Activated CD4-positive, CD25-positive, alpha-beta regulatory T cell treated with anti-CD3 and anti-CD28 coated beads, Interleukin-2, amount 50 U/mL, for 24 hours (primary cell): ENCODE data around the gene IL18R1.

Experiments
- ATAC-seq, 2 donors: fragments of 150-1000 bp; cut with Tn5 transposase; one replicate each; pipeline ENCODE4 v1.10.0; 2021; ENCODE audit warnings: mild to moderate bottlenecking in 1 of 2, moderate library complexity in 1 of 2

IL18R1 gene

DNA sequence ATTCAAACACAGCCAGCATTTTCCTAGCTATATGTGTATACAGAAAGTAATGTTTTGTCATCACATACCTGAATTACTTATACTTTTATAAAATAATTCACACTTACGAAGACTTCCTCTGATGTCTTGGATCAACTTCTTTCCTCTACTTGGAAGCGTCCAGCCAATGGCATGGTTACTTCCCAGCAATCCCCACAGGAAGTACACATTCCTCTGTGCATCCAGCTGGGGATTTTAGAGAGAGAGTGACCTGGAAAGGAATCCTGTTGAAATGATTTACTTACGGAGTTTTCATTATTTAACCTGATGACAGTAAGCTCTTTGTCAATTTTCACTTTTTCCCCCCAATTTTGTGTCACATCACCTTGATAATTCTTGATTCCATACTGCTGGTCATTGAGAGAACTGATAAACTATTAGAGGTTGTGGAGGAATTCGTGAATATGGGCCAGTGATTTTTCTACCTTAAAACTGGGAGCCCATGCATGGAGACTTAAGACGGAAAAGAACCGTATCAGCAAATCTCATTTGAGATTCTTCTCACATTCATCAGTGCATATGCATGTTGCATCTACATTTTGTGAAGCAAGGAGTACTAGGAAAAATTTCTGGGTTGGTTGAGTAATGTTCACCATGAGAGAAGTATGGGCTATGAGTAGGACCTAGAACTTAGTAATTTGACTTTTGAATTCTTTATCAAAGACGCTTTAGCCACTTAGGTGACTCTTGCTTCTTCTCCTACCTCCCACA, 9.0 kb upstream of the IL18R1 start:
- no peak for ATAC-seq

DNA sequence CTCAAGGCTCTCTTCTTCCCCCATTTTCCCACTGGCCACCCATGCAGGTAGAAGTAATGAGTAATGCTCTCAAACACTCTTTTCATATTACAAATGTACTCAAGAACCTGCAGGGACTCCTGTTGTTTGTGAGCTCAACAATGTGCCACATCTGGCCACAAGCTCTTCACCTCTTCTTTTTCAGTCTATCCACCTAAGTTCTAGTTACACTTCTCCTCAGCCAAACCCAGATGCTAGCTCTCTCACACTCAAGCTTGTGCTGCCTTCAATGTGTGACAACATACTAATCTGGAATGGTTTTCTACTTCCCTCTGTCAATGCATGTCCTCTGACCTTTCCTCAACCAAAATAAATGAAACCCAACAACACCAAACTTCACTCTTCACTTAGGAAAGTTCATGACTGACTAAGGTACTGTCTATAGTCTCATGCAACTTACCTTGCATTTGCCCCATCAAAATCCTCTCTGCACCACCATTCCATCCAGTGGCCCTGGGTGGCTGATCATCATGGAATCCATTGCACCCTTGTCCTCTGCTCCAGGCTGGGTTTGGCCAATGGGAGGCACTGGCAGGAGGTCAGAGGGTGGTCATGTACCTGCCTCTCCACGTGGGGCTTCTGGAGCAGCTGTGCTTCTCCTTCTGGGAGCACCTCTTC, 5.3 kb upstream of the IL18R1 start:
- ATAC-seq, result no peak

DNA sequence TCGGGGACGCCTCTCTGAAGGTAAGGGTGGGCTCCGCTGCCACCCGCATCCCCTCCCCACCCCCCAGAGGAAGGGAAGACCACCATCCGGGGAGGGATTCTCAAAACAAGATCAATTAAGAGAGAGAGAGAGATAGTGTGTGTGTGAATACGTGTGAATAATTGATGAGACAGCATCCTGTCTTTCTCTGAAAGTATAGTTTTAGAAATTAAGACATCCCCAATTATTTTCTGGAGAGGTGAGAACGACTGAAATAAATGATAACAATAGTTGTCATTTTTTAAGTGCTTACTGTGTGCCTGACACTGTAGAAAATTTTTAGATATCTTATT, 751 bp downstream of the IL18R1 start:
- ATAC-seq, result peak; percentile 20 to 23

DNA sequence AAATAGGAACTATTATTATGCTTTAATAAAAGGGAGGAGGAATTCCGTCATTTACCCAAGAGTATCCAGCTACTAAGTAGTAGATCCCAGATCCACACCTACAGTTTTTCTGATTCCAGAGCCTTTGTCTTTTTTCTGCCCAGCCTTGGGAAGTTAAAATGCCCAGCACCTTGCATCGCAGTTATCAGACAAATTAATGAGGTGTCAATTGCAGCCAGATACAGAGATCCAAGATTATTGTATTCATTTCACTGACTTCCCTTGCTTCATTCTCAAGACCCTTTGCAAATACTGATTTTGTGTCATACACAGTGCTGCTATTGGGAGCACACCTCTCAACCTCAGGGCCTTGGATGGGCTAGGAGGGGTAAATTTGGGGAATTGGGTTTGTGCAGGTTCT, 1.1 kb downstream of the IL18R1 start:
- no peak for ATAC-seq

DNA sequence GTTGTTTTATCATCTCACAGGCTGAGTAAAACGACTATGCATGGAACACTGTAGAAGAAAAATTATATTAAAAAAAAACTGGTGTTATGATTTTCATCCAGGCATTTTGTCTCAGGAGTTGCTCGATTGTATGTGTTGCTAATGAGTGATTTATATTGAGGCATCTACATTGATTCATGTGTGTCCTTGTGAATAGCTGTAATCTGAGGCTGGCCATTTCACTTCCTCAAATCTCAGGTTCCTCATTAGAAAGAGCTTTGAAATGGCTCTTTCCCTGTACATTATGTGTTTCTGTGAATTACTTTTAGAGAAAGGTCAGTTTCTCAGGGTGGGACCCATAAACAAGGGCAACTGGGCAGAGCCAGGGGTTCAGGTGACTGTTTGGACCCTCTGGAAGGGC, 2.3 kb downstream of the IL18R1 start:
- ATAC-seq, result no peak

DNA sequence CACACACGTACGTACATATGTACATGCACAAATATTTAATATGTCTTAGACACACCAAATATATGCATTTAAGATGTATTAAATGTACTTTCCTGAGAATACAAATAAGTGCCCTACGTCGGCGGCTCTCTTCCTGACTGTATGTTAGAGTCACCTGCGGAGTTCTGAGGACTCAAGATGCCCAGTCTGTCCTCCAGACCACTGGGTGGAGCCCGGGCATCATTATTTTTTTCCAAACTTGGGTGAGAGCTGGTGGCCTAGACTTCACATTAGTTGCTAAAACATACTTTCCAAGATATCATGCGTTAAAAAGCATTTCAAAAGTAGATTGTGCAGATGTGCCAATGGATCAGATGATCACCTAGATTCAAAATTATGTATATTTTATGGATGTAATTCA, 2.9 kb downstream of the IL18R1 start:
- ATAC-seq, result no peak

DNA sequence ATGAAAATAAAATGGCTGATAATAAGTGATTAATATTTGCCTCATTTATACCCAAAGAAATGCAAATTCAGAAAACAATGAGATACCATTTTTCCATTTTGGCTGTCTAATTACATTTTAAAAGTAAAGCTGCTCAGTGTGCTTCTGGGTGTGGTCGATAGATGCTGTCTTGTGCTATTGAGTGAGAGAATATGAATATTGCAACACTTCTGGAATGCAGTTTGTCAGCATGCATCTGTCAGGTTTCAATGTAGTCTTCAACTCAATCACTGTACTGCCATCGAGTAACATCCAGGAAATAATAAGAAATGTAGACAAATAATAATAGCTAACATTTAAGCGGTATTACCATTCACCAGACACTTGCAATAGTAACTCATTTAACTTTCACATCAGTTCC, 3.9 kb downstream of the IL18R1 start:
- no peak for ATAC-seq

DNA sequence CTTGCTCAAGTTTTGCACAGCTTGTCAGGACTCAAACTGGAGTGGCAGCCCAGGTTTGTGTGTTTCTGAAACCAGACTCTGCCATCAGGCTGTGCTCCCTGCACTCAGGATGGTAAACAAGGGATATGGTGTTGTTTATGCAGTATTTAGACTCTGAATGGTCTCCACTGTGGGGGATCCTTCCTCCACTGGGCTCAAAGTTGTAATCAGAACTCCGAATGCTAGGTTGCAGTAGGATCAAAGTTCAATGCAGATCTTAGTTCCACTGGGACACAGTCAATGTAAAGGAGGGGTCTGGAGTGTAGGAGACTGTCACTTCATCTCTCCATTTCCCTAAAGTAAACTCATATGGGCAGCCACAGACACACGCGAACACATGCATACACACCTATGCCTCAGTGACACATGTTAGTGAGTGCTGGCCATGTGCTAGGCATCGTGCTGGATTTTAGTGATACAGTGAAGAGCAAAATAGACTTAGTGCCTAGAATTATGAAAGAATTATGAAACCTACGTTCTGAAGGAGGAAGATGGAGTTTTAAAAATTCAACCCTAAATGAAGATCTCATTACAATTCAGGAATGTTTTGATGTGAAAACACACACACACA, 6.1 kb downstream of the IL18R1 start:
- no peak for ATAC-seq

DNA sequence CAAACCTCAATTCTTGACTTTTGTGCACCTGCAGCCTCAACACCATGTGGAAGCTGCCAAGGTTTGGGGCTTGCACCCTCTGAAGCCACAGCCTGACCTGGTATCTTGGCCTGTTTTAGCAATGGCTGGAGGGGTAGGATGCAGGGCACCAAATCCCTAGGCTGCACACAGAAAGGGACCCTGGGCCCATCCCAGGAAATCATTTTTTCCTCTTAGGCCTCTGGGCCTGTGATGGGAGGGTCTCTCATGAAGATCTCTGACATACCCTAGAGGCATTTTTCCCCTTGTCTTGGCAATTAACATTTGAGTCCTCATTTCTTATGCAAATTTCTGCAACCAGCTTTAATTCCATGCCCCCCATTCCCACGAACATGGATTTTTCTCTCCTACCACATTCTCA, 10.2 kb downstream of the IL18R1 start:
- ATAC-seq, result no peak

DNA sequence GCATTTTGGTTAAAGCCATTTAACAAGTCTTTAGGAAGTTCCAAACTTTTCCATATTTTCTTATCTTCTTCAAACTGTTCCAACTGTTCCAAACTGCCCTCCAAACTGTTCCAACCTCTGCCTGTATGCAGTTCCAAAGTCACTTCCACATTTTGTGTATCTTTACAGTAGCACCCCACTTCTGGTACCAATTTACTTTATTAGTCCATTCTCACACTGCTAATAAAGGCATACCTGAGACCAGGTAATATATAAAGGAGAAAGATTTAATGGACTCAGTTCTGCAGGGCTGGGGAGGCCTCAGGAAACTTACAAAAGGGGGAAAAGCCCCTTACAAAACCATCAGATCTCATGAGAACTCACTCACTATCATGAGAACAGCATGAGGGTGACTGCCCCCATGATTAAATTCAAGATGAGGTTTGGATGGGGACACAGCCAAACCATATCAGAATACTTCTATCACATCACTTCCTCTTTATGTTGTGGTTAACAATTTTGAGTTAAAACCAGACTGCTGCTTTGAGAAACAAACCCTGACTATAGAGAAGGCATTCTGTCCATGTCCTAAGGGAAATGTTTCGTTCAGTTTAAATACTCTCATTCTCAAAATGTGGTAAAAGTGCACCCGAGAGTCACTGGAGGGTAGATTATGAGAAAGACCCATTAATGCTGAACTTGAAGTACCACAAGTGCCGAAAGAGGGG, 11.0 kb downstream of the IL18R1 start:
- ATAC-seq, result peak; percentile 31 to 51

DNA sequence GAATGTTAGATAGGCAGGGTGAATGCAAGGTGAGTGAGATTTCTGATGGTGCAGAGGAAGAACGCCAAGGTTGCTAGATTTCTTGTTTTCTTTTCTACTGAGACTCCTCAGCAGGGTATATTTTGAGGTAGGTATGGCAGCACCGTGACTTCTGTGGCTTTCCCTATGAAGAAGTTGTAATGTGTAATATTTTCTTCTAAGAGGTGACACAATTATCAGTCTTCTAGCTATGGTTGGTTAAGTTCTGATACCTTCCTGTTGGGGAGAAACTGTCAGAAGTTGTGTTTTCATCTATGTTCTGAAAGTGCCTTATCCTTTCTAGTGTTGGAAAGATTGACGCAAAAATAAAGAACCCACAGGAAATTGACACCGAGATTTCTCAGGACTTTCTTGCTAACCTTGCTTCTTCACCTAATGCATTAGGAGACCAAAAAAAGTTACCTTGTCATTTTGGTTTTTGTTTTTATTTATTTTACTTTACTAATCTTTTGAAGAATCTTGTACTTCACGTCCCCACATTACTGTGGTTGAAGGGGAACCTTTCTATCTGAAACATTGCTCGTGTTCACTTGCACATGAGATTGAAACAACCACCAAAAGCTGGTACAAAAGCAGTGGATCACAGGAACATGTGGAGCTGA, 11.9 kb downstream of the IL18R1 start:
- peak; percentile 90 to 91 for ATAC-seq

DNA sequence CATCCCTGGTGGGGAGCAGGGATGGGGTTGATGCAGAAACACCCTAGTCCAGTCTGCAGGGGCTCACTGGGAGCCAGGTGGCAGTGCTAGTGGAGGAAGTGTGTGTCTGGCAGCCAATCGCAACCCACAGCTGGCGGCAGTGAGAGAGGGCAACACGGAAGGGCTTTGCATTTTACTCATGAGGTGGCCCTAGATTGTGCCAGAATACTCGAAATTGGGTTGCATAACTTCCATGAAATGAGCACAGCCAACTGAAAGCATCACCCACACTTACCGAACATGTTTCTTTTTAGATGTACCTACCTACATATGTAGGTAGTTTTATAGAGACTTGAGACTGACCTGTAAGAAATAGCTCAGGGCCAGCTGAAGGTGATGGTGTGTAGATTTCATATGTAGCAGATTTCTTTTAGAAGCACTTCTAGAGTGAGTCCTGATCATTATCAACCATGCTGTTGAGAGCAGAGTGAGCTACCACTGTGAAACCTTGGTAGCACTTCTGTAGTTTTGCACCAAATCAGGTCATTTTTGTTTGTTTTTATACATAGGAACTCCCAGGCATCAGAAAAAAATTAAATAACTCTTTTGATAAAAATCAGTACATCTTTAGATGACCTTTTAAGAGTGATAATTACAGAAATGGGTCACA, 13.0 kb downstream of the IL18R1 start:
- ATAC-seq, result peak in 1 of 2 donors; percentile 2

DNA sequence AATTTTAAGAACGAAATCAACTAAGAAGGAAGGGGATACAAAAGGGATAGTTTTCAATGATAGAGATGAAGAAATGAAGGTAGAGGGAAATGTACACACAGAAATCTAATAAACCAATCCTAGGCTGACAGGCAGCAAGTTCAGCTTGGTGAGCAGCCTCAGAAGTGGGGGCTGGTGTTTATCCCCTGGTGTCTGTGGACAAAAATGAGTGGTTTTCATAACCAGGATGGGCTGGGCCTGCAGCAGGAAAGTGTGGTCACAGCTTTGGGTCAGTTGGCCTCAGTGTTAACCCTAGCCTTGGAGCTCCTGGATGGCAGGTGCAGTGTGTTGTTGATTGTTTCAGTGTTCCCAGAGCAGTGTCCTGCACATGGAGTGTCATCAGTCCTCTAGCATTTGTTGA, 14.3 kb downstream of the IL18R1 start:
- no peak for ATAC-seq

DNA sequence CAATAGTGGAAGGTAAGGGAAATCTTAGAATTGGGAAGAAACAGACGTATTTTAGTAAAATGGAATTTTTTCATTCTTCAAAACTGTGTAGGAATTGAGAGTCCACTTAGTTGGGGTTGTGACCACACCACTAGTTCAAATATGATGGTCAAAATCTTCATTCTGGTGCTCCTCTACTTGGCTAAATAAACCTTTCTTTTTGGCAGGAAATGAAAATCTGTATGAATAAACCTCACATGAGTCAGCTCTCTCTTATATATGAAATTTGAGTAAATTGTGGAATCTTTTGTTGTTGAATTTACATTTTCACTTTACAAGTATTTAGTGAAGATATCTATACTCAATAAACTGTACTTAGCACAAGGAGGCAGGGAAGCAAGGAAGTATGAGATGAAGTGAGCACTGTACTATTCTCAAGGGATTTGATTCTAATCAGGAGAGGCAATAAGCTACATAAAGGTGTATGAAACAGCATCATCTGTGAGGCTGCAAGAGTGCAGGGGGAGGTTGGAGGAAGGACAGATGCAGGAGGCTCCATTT, 20.5 kb downstream of the IL18R1 start:
- no peak for ATAC-seq

DNA sequence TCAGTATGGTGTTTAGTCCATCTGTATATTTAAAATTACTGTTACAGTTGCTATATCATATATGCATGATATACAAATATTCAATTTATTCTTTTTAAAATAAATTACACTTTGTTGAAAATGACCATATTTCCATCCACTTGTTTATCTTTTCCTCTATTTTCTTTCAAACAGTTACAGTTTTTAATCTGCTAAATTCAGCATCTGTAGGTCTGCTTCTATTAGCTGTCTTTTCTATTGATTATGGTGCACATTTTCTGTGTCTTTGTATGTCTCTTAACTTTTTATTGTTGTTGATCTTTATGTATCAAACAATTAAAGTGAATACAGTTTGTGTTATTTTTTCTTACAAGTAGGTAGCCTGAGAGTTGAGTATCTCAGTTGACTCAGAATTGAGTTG, 28.1 kb downstream of the IL18R1 start:
- no peak for ATAC-seq

DNA sequence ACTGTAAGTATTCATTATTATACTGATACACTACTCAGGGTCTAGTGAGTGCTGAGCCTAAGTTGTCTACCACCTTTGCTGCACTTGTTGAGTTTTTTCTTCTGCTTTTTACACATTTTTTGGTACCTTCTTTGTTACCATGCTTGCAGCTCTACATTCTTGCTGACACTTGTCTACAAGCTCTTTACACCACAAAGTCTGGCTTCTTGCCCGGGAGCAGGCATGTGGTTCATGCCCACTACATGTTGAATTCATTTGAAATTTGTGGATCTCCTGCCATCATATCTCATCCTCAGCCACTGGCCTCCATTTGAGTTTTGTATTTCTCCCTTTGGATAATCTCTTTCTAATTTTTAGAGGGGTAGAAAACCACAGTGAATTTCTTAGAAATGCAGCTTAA, 29.9 kb downstream of the IL18R1 start:
- no peak for ATAC-seq

DNA sequence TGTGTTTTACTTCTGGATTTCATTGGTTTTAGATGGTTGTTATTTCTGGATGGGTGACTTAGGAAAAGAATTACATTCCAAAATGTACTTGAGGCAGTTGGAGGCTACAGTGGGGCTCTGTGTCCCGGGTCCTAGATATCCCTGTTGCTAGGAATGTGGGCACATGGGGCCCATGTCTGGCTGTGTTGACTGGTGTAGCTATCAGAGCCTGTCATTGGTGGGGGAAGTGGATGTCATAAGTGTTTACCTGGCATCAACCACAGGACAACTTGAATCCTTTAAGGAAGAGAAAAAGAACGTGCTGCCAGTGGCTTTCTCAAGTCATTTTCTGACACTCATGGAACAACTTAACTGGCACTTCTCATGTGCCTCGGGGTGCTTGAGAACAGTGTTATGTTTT, 30.4 kb downstream of the IL18R1 start:
- no peak for ATAC-seq

DNA sequence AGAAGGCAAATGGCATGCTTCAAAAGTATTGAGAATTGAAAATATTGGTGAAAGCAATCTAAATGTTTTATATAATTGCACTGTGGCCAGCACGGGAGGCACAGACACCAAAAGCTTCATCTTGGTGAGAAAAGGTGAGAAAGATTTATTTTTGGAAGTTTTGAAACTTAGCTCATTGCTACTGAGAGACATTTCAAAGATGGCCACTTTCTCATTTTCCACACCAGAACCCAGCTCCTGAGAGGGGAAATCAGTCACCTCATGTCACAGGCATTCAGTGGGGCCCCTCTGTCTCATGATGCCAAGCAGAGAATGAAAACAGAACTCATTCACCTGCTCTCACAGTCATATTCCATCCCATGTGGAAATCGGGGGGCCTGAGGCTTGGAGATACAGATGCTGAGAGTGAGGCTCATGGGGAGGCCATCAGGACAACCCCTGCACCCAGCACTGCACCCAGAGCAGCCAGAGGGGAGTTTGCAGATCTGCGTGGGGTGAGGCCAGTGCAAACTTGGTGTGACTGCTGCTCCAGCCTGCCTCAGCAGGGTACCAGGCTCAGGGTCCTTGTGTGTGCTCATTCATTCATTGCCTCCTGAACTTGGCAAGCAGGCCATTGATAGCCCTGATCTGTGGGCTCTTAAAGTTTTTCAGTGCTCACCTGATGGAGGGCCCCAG, 31.4 kb downstream of the IL18R1 start:
- no peak for ATAC-seq

DNA sequence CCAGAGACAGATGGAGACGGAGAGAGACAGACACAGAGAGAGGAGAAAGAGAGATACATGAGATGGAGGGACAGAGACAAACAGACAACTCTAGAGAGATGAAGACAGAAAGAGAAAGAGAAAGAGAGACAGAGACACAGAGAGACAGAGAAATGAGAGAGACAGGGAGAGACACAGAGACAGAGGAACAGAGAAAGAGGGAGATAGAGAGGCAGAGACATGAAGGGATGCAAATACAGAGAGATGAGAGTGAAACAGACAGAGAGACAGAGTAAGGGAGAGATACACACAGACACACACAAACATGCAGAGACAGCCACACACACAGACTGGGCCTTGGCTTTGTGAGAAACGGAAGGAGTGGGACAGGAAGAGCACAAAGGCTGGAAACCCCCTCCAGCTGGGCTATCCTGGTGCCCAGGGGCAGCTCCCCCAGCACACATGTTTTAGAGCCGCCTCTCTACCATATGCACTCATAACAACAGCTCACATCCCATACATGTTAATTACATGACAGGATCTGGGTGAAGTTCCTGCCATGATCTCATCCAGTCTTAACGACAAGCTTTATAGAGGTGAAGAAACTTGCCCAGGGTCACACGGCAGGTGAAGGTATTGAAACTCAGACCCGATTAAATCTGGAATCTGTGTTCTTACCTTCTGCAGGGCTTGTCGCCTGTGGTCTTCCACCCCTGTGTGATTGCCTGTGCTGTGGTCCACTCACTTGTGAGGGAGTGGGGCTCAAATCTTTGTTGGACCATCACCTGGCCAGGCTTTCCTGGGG, 32.4 kb downstream of the IL18R1 start:
- ATAC-seq, result no peak

DNA sequence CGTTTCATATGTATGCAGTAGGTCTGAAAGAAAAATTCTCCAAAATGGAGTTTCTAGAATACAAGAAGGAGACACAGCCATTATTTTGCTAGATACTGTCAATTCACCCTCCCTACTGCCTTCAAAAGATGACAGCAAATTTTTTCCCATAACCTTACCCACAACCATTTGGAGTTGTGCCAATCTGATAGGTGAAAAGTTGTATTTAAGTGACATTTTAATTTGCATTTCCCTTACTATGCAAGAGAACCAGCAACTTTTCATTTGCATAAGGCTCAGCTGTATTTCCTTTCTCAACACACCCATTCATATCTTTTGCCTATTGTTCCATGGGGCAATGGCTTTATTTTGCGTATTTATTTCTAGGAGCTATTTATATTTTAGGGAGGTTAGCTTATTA, 36.0 kb downstream of the IL18R1 start:
- peak; percentile 48 to 79 for ATAC-seq

DNA sequence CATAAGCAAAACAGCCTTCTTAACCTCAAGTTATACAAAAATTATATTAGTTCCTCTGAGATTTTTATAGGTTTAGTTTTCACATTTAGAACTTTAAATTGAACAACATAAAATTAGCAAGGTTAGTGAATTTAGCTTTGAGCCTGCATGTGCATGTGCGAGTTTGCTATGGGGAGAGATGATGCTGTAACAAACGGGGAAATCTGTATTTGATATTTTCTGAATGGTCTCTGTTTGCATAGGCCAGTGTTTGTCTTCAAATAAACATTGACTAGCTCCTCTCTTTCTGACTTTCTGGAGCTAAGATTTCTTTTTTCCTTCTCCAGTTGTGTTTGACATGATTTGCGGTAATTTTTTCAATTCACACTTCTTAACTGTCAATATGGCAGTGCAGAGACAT, 36.5 kb downstream of the IL18R1 start:
- no peak for ATAC-seq
